HL-60 (cell line): ENCODE data around the gene TMEM87B.

Experiments used
- DNase-seq, 2 experiments: peaks; one replicate each; pipeline ENCODE4 v3.0.0-alpha.2; 2010 to 2020; ENCODE audit warnings: low read depth in 1 of 2, low spot score in 1 of 2
- H3K27ac ChIP-seq: fragments of 250-450 bp; sonication (Bioruptor Pico); replicated peaks from 2 replicates; pipeline ENCODE4 v1.5.1; 2020; ENCODE audit warnings: mild to moderate bottlenecking, moderate library complexity
- H3K27me3 ChIP-seq: fragments of 250-450 bp; sonication (Bioruptor Pico); 2 replicates; pipeline ENCODE4 v1.5.1; 2021; ENCODE audit warnings: mild to moderate bottlenecking, moderate library complexity; ENCODE audit not compliant: insufficient read depth, poor library complexity, severe bottlenecking
- H3K4me3 ChIP-seq: replicated peaks from 2 replicates; pipeline ENCODE4 v1.5.1; 2011; ENCODE audit warnings: mild to moderate bottlenecking, control low read depth, low read length; ENCODE audit not compliant: insufficient read depth
- GABPA ChIP-seq: IDR thresholded peaks from 2 replicates; pipeline ENCODE4 v1.6.1; 2012; ENCODE audit warnings: low read depth
- POLR2AphosphoS5 ChIP-seq: IDR thresholded peaks from 2 replicates; pipeline ENCODE4 v1.6.1; 2012; ENCODE audit warnings: low read depth
- REST ChIP-seq: IDR thresholded peaks from 2 replicates; pipeline ENCODE4 v1.6.1; 2012; ENCODE audit warnings: low read depth; ENCODE audit not compliant: insufficient replicate concordance
- SPI1 ChIP-seq: IDR thresholded peaks from 2 replicates; pipeline ENCODE4 v1.6.1; 2012; ENCODE audit warnings: low read depth, mild to moderate bottlenecking, borderline replicate concordance
- TF ChIP-seq, protein P1 (sequence below): IDR thresholded peaks from one replicate; pipeline ENCODE4 v1.5.1; 2011; ENCODE audit warnings: low read length, control low read depth, inconsistent platforms; ENCODE audit not compliant: insufficient read depth

Gene TMEM87B

DNA sequence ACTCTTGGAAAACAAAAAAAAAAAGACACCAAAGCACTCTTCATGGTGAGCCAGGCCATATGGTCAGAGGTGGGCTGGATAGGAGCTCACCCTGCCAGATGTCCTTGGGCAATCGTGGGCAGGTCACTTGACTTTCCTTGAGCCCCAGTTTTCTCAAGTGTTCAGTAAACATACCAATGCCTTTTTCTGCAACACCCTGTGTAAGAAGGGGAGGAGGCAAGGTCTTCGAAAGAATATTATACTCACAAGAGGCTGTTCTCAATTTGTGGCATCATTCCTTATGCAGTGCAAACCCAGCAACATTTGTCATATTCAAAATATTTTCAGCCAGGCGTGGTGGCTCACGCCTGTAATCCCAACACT, 22.9 kb upstream of the TMEM87B start:
- TF ChIP-seq, protein P1, sequence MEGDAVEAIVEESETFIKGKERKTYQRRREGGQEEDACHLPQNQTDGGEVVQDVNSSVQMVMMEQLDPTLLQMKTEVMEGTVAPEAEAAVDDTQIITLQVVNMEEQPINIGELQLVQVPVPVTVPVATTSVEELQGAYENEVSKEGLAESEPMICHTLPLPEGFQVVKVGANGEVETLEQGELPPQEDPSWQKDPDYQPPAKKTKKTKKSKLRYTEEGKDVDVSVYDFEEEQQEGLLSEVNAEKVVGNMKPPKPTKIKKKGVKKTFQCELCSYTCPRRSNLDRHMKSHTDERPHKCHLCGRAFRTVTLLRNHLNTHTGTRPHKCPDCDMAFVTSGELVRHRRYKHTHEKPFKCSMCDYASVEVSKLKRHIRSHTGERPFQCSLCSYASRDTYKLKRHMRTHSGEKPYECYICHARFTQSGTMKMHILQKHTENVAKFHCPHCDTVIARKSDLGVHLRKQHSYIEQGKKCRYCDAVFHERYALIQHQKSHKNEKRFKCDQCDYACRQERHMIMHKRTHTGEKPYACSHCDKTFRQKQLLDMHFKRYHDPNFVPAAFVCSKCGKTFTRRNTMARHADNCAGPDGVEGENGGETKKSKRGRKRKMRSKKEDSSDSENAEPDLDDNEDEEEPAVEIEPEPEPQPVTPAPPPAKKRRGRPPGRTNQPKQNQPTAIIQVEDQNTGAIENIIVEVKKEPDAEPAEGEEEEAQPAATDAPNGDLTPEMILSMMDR, result no peak
- no peak for TF ChIP-seq SPI1
- no peak for TF ChIP-seq GABPA
- no peak for TF ChIP-seq REST
- TF ChIP-seq POLR2AphosphoS5, result no peak
- DNase-seq, result no peak
- Histone ChIP-seq H3K27ac (no peak overlapping the region), H3K27me3 (no peaks in the 10 kb centered on the region), H3K4me3 (no peak overlapping the region)

GRCh38 chr2:112032689-112033465, 22.2 kb upstream of the TMEM87B start:
- TF ChIP-seq SPI1, result no peak
- no peak for TF ChIP-seq POLR2AphosphoS5
- TF ChIP-seq, protein P1, result no peak
- TF ChIP-seq REST, result no peak
- TF ChIP-seq GABPA, result no peak
- no peaks in the 10 kb centered on the region for H3K27me3 ChIP-seq
- no peak overlapping the region for H3K4me3 ChIP-seq
- no peak overlapping the region for H3K27ac ChIP-seq
- DNase-seq, result peak; percentile 24 to 44

GRCh38 chr2:112033600-112033999, 21.5 kb upstream of the TMEM87B start:
- Histone ChIP-seq H3K4me3 (no peak overlapping the region), H3K27me3 (no peaks in the 10 kb centered on the region), H3K27ac (no peak overlapping the region)
- DNase-seq, result no peak
- TF ChIP-seq, protein P1, result no peak
- TF ChIP-seq SPI1 (no peak), GABPA (no peak), REST (no peak), POLR2AphosphoS5 (no peak)
